Measurements from ENCODE around the gene SERINC4.

Gene SERINC4

GRCh38 chr15:43795997-43796396, 4.0 kb downstream of the SERINC4 start:
- DNase-seq: no peak

DNA sequence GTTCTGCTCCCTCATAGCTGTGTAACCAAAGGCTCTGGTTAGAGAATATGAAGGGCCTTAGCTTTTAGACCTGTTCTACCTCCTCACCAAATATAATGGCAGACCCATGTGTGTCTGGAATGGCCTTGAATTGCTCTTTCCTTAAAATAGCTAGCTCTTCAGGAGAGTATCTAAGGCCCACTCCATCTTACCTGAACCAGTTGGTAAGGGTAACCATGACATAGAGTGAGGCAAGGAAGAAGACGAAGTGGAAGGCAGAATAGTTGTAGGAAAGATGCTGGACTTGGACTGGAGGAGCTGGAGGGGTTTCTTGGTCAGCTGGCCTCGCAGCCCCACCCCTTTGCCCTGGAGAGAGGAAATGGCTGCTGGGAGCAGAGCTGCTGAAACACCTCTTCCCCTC, 4.8 kb downstream of the SERINC4 start:
- DNase-seq: no peak

DNA sequence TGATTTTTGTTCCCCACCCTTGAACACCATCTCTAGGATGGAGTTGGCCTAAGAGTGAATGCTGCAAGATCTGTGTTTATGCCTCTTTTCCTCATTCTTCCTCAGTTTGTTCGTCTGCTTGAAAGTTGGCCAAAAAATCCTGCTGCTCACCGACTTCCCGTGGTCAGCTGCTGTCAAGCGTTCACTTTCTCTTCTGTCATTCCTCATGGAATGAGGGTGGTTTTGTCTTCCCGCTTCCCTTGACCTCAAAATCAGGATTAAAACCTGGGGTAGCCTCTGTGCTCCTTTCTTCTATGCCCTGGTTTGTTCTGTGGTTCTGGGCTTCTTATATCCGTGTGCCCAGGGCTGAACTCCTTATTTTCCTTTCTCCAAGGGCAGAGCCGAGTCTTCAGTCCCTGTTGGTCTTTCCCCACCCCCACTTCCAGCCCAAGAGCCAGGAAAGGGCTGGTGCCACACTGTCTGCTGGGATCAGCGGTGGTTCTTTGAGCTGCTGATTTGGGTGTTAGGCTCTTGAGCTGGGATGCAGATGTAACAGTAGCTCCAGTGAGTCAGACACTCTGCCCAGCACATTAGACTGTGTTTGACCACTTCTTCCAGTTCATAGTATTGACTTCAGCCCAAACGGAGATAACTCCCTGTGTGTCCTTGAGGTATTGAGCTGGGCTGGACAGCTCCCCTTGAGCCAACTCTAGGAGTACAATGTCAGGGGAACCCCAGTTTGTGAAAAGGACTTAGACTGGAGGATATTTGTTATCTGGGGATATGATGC, 5.6 kb downstream of the SERINC4 start:
- DNase-seq: no peak

GRCh38 chr15:43793647-43794046, 6.4 kb downstream of the SERINC4 start:
- DNase-seq: no peak

GRCh38 chr15:43792761-43793476, 7.1 kb downstream of the SERINC4 start:
- no peak for DNase-seq

GRCh38 chr15:43791993-43792760, 7.8 kb downstream of the SERINC4 start, which contains the start of gene SERF2:
TSS of gene SERF2 (plus strand) at chr15:43792320. CDS start at chr15:43792377, 57 bp downstream.
- peak; percentile 93 for DNase-seq

DNA sequence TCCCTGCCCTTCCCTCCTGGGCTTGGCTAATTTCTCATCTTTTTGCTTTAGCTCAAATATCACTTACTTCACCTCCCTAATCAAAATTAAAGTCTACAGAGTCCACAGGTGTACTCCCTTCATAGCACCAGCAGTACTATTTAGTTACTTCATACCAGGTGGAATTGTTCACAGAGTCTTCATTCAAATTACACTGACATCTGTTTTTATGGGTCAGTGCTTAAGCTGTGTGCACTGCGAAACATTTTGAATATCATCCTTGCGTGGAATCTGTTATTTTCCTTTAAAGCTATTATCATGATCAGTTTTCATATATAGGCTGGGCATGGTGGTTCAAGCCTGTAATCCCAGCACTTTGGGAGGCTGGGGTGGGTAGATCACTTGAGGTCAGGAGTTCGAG, 10.6 kb downstream of the SERINC4 start:
- no peak for DNase-seq

- DNase-seq: no peak
These were observed 21.0 kb downstream of the SERINC4 start for GRCh38 chr15:43779016-43779415.

- peak; percentile 73 for DNase-seq
These were observed 22.6 kb downstream of the SERINC4 start for GRCh38 chr15:43777267-43777914.

DNA sequence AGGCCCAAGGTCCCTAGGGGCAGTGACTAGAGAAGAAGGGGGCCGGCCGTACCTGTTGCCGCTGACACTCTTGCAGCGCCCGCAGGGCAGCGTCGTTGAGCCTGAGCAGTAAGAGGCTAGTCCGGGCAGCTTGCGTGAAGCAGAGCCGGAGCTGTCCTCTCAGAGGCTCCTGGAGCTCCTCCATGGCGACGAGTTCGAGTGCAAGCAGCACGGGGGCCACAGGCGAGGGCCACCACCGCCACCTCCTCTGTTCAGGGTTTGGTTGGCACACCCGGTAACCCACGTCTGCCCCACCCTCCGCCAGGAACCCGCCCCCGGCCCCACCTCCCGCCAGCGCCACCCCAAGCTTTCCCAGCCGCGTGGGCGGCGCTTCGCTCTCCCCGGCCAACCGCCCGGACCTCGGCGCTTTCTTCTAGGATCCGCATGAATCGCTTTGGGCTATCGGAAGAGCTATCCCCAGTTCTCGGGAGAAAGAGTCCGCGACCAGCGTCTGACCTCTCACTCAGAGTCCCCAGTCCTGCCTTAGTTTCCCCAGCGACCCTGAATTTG, 23.2 kb downstream of the SERINC4 start, which contains the start of gene ELL3:
ELL3 (minus strand) TSS at position 249 of the 549 bp plus-strand sequence; CDS start at position 184, 65 bp downstream.
- DNase-seq: peak; percentile 73

GRCh38 chr15:43776101-43776717, 23.8 kb downstream of the SERINC4 start:
- DNase-seq: peak; percentile 39

DNA sequence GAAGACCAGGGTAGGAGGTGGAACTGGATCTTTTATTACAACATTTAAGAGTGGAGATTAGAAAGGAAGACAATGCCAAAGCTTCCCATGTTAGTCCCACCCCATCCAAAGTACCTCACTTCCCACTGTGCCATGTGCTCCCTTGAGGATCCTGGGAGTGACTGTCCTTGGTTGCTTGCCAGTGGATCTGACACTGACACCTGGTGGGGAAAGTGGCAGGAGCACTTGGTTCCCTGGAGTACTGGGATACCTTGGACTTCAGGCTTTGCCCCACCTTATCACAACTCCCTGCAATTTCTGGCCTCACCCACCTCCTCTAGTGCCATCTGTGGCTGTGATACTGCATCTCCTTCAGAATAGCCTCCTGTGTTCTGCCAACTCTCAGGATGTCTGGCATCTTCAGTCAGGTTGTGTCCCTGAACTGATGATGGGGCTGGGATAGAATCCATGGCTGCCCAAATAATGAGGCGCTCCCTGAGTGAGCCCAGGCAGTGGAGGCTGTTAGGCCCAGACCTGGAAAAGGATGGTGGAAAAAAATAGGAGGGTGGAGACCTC, 24.5 kb downstream of the SERINC4 start:
- DNase-seq: peak; percentile 57

GRCh38 chr15:43774062-43774461, 26.0 kb downstream of the SERINC4 start:
- DNase-seq: no peak

GRCh38 chr15:43772624-43773023, 27.4 kb downstream of the SERINC4 start:
- no peak for DNase-seq

DNA sequence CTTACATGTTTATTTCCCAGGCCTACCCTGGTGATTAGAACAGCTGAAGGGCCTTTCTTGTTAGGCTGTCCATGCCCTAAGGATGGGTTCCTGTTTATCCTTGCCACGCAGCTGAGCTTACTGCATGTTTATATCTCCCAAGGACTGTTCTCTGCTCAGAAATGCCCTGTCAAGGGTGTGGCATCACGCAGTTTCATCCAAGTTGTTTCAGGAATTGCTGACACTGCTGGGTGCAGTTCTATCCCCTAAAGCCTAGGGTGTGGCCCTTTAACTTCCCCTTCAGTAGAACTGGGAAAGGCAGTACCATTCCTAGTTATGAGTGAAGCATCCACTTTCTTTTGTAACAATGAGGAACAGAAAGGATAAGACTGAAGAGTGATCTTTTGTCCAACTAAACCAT, 28.2 kb downstream of the SERINC4 start:
- DNase-seq: no peak

DNA sequence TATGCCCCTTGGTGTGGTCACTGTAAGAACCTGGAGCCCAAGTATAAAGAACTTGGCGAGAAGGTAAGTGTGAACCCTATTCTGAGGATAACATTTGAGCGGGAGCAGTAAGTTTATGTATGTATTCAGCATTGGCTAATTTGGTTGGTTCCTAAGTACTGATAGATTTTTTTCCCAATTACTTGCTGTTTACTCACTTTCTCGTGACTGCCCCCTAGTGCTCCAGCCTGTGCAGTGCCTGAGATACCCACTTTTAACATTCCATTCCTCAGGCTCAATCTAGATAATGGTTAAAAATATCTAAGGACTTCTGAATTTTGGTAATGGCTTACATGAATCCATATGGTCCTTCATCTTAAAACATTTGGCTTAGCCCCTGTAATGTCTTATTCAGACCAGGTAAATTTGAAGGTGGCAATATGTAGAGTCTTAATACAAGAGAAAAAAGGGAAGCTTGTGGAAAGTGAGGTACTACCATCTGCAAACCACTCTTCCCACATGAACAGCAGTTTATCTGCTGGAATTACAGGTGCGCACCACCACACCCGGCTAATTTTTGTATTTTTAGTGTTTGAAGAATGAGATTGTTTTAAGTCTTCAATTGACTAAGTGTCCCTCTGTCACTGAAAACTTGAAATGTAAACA, 30.3 kb downstream of the SERINC4 start:
- peak; percentile 35 for DNase-seq

- no peak for DNase-seq
These were observed 36.1 kb downstream of the SERINC4 start for GRCh38 chr15:43763819-43764446.

DNA sequence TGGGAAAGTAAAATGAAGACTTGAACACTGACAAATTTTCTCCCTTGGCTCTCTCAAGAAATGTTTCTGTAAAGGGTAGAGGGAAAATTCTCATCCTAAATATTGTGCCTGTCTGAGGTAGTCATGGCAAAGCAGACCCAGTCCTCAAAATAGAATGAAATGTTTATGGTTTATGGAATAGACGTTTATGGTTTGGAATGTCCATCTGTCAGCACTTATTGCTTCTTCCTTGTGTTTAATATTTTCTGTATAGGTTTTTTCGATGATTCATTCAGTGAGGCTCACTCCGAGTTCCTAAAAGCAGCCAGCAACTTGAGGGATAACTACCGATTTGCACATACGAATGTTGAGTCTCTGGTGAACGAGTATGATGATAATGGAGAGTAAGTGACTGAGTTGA, 37.2 kb downstream of the SERINC4 start:
- DNase-seq: no peak

GRCh38 chr15:43751885-43752284, 48.1 kb downstream of the SERINC4 start:
- DNase-seq: no peak

GRCh38 chr15:43749690-43750345, 50.2 kb downstream of the SERINC4 start:
- no peak for DNase-seq

All from NCI-H1105 treated with DMSO at 0.1 percent for 48 hours (cell line).